ENCODE measurements around the gene HTRA2.
A peak's percentile ranks its signal among the peaks of the same experiment; 100 is the strongest.

HTRA2 gene

DNA sequence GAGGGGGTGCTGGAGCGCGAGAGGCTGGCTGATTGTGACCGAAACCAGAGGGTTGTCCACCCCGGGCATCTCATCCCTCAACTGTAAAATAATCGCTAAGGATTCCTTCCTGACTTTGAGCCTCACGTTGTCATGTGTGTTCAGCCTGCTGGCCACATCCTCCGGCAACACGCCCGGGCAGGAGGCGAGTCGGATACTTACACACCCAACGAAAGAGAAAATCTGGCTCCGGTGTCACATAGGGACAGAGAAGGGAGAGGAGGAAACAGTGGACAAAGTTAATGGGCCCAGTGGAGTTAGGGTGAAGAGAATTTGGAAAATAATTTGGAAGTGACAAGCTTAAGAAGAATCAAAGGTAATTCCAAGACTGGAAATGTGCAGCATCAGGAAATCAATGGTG lies 13.1 kb upstream of the HTRA2 start:
- DNase-seq: no peak

GRCh38 chr2:74522516-74522915 lies 7.2 kb upstream of the HTRA2 start:
- no peak for DNase-seq

GRCh38 chr2:74524005-74524404 lies 5.7 kb upstream of the HTRA2 start:
- DNase-seq: no peak

- no peak for DNase-seq
These were observed 4.6 kb upstream of the HTRA2 start for GRCh38 chr2:74524955-74525716.

- DNase-seq: peak; percentile 7
These were observed 3.8 kb upstream of the HTRA2 start, which contains the start of gene DQX1 for GRCh38 chr2:74525717-74526648. TSS of gene DQX1 (minus strand) at chr2:74526231. CDS start at chr2:74525729, 502 bp downstream.

DNA sequence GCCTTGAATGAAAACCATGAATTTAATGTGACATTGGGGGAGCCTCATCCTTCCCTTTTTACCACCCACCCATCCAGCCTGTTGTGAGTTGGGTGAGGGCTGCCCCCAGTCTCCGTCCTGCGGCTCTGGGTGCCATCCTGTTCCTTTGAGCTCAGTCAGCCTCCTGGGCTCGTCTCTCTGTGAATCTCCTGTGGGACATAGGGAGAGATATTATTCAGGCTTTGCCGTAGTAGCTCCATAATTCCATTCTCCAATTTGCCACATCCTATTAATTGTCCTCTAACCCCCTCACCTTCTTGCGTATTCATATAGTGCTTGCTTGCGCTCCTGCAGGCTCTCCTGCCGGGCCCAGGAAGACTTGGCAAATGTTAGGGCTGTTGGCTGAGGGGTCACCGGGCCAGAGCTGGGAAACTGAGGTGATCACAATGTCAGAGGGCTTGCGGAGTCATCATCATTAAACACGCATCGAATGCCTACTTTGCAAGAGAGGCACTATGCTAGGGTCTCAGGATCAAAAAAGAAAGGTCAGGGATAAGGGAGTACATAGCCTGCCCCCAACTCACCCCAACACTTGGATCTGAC lies 3.0 kb upstream of the HTRA2 start:
- DNase-seq: no peak

DNA sequence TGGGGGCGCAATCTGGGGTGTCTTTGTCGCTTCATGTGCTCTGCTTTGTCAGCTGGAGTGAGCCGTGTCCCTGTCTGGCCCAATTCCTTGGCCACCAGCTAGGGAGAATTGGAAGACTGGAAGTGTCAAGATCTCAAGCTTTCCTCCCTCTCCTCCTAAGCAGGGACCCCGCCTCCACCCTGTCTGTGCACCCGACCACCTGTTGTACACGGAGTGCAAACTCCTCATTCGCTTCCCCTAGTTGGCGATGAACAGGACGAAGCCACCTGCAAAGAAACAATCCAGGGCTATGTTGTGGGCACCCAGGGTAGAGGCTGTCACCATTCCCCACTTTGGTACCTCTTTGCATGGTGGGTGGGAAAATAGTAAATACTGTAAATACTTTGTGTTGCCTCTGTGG lies 2.0 kb upstream of the HTRA2 start:
- DNase-seq: no peak

DNA sequence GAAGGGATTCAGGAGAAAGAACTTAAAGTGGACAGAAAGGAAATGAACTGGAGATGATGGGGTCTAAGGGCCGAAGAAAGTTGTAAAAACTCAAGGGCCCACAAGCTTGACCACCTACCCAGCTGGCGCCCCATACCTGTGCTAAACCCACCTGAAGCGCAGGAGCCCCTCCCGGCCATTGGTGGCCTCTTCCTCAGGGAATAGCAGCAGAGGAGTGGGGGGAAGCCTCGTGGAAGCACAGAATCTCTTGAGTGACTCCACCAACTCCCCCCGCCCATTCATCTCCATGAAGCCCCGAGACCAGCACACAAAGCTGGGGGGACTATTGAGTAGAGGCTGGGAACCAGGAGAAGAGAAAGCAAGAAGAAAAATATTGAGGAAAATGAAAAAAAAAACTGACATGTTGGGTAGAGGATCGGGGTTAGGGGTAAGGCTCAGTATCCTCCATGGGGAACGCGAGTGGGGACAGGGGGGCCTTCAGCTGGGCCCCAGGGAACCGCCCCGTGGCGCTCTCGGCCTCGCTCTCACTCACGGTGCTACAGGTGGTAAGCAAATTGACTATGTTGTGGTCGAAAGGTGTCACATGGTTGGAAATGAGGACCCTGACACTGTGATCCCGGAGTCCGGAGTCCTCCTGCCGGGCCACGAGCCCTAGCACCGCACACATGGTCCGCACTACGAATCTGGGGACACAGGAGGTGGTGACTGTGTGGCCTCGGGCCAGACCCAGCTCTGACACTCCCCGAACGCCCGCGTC lies 955 bp upstream of the HTRA2 start:
- no peak for DNase-seq

GRCh38 chr2:74530239-74531187 lies 780 bp downstream of the HTRA2 start:
- peak; percentile 34 for DNase-seq

DNA sequence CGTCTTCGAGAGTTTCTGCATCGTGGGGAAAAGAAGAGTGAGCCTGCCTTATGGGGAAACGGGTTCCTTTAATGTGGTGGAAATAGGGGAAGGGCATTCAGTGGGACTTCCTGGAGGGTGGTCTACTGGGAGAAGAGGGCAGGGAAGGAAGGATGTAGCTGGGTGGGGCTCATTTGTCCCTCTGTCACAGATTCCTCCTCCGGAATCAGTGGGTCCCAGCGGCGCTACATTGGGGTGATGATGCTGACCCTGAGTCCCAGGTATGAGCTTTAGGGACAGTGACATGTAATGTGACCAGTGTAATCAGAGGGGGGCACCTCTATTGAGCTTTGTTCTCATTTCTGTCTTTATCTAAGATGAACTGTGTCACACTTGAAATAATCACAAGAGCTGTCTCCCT lies 1.9 kb downstream of the HTRA2 start:
- DNase-seq: no peak

DNA sequence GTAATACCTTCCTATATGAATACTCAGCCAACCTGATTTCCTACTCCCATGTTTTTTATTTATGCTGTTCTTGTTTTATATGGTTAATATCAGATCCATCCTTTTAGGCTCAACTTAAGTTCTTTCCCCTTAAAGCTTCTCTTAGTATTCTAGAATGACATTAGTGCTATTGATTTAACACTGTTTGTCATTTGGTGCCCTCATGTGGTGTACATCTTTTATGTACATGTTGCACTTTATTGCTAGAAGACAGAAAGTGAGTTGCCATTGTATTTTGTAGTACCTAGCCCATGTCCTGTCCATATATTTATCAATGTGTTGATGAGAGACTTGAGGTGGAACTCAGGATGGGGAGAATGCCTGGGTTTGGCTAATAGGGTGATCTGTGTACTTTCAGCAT lies 2.5 kb downstream of the HTRA2 start:
- DNase-seq: peak; percentile 17

GRCh38 chr2:74533464-74533863 lies 3.7 kb downstream of the HTRA2 start:
- DNase-seq: no peak

GRCh38 chr2:74534411-74534810 lies 4.7 kb downstream of the HTRA2 start:
- no peak for DNase-seq

- DNase-seq: no peak
These were observed 5.8 kb downstream of the HTRA2 start for GRCh38 chr2:74535440-74535965.

DNA sequence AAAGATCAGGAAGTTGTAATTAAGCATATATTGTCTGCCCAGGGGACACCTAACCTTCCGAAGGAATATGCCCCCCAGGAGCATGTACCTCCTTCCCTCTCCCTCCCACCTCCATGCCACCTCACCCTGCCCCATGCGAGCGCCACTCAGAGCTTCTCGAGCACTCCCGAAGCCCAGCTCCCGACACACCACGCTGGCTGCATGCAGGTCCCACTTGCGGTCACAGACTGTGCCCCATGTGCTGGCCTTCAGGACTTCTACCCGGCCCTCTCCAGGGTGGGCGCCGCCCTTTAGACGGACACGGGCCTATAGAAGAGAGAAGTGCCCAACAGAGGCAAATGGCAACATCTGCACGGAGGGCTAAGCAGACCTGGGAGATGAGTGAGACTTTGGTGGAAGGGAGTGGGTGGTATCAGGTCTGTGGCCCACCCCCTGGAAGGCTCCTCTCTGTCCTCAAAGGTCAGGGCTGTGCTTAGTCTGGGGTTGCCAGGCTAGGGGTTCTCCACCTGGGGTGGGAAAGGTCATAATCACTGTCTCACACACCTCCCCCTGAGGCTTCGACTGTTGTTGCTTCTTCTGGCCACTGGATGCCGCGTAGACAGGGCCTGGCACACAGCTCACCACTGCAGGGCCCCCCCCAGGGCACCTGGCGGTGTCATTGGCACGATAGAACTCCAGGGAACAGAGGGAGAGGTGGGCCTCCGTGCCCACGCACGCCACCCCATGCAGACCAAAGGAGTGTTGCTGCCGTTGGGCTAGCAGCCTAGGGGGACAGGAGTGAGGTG lies 6.6 kb downstream of the HTRA2 start:
- no peak for DNase-seq

GRCh38 chr2:74537140-74537539 lies 7.4 kb downstream of the HTRA2 start:
- DNase-seq: no peak

GRCh38 chr2:74538881-74539339 lies 9.2 kb downstream of the HTRA2 start:
- no peak for DNase-seq

DNA sequence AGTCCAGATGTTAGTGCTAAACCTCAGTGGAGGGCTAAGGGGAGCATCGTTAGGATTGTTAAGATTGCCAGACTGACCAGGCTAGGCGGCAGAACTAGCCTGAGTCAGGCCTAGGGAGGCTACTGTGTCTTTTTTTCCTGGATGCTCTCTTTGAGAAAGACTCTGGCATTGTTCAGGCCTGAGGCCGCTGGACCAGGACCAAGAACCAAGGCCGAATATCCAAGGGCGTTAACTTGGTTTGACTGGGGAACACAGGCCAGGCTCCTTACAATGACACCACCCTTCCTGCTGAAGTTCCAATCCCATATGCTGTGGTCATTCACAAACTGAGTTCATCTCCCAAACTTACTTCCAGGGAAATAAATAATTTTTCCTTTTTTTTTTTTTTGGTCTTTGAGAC lies 10.6 kb downstream of the HTRA2 start:
- DNase-seq: no peak

- no peak for DNase-seq
These were observed 13.2 kb downstream of the HTRA2 start for GRCh38 chr2:74542978-74543377.

DNA sequence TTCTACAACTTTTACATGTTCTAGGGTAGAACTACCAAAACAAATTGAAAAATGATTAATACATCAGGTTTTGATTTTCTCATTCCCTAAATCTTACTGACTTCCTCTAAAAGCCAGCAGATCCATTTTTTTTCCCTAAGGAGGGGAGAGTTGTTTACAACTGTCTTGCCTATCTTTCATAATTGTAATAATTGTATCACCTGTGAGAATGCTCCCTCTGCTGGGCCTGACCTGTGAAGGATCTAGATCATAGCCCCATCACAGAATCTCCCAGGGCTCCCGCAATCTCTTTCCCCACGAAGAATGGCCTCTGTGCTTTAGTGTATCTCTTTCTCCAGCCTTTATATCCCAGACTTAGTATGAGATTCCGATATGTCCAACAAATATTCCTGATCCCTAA lies 14.9 kb downstream of the HTRA2 start:
- DNase-seq: peak; percentile 12

Measured in NCI-H69 (cell line).